Measurements from ENCODE around the gene PGAP2. TPM values are rescaled to one million over a fixed set of nuclear protein-coding genes. Genes with fewer than 3 reads are reported as not detected.

The PGAP2 gene
- total RNA-seq, 1 donor: 8.2 TPM

GRCh38 chr11:3796801-3797328 lies 11.5 kb upstream of the PGAP2 start:
- DNase-seq (ENCODE audit: low read depth): peak; percentile 71
- no peak for TF ChIP-seq CTCF (IDR thresholded peaks at IDR 0.05; ENCODE audit: insufficient read depth, low read depth, low read length)

DNA sequence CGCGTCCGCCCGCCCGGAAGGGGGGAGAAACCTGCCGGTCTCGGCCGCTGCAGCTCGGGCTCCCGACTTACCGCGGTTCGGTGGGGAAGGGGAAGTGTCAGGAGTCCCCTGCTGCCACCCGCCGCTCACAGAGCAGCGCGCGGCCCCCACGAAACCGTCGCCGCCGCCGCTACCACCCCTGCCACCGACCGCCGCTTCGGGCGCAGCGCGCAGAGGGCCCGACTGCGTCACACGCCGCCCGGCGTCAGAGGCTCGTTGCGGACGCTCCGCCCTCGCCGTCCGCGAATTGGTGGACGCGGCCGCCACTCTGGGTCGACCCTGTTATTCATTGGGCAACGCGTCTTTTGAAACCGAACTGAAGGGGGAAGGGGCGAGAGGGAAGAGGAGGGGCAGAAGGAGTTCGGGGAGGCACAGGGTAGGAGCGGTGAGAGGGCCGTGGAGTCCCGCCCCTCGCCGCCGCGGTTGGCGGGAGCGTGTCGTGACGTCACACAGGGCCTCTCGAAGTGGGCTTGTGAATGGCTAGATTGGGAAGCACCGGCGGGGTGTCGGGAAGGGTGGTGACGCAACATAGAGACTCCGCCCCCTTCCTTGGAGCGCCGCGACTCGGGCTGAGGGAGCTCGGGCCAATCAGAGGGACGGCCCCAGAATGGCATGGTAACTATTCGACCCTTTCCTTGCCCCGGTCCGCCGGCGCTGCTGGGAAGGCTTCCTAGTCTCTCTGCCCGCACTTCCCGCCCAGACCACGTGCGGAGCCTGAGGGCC lies 10.8 kb upstream of the PGAP2 start, which contains the start of gene NUP98:
NUP98 (minus strand) TSS at position 226 of the 762 bp plus-strand sequence. CDS start 15,437 bp downstream, outside the sequence.
- no peak for TF ChIP-seq CTCF (IDR thresholded peaks at IDR 0.05; ENCODE audit: insufficient read depth, low read depth, low read length)

More at GRCh38 chr11:3796801-3797328, 11.5 kb upstream of the PGAP2 start:
- H3K4me3 ChIP-seq (ENCODE audit: low read depth, low read length): peak overlapping the region; percentile 85

DNA sequence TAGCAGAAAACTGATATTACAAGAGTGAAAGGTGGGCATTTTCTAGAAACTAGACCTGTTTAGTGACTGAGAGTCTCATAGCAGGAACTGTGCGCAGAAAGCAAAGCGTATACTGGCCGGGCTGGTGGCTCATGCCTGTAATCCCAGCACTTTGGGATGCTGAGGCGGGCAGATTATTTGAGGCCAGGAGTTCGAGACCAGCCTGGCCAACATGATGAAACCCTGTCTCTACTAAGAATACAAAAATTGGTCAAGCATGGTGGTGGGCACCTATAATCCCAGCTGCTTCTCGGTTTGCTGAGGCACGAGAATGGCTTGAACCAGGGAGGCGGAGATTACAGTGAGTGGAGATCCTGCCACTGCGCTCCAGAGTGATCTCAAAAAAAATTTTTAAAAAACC lies 9.2 kb upstream of the PGAP2 start:
- no peak for TF ChIP-seq CTCF (IDR thresholded peaks at IDR 0.05; ENCODE audit: insufficient read depth, low read depth, low read length)
- no peak for DNase-seq (ENCODE audit: low read depth)
- H3K4me3 ChIP-seq (ENCODE audit: low read depth, low read length): no peak overlapping the region

More for the DNA sequence above, 10.8 kb upstream of the PGAP2 start, which contains the start of gene NUP98:
- DNase-seq (ENCODE audit: low read depth): peak; percentile 100
- peak within 1 kb of the TSS; percentile 85 for H3K4me3 ChIP-seq (ENCODE audit: low read depth, low read length)

GRCh38 chr11:3799873-3800272 lies 8.5 kb upstream of the PGAP2 start:
- TF ChIP-seq CTCF (IDR thresholded peaks at IDR 0.05; ENCODE audit: insufficient read depth, low read depth, low read length): no peak
- H3K4me3 ChIP-seq (ENCODE audit: low read depth, low read length): no peak overlapping the region
- DNase-seq (ENCODE audit: low read depth): no peak

- no peak for TF ChIP-seq CTCF (IDR thresholded peaks at IDR 0.05; ENCODE audit: insufficient read depth, low read depth, low read length)
- no peak overlapping the region for H3K4me3 ChIP-seq (ENCODE audit: low read depth, low read length)
- DNase-seq (ENCODE audit: low read depth): no peak
Measured at GRCh38 chr11:3802011-3802790, 6.2 kb upstream of the PGAP2 start.

- DNase-seq (ENCODE audit: low read depth): peak; percentile 38
- H3K4me3 ChIP-seq (ENCODE audit: low read depth, low read length): no peak overlapping the region
- TF ChIP-seq CTCF (IDR thresholded peaks at IDR 0.05; ENCODE audit: insufficient read depth, low read depth, low read length): no peak
Measured at GRCh38 chr11:3803726-3804495, 4.4 kb upstream of the PGAP2 start.
